Naive thymus-derived CD4-positive, alpha-beta T cell (primary cell): ENCODE data around the gene HM13. TPM values are rescaled to one million over a fixed set of nuclear protein-coding genes. Genes with fewer than 3 reads are reported as not detected.

Experiments used
- ATAC-seq: fragments of 150-1000 bp; cut with Tn5 transposase; 2 replicates; pipeline ENCODE4 v1.10.0; 2021; ENCODE audit warnings: mild to moderate bottlenecking, moderate library complexity
- CTCF ChIA-PET: fragments of 350-600 bp; sonication (Branson Sonifier 250); formaldehyde crosslinking; loops from one replicate; lab custom pipeline; 2021; ENCODE audit warnings: antibody characterized with exemption; lab: Charles Lee
- POLR2A ChIA-PET: fragments of 350-600 bp; sonication (Branson Sonifier 250); formaldehyde crosslinking; loops from one replicate; lab custom pipeline; 2021; ENCODE audit warnings: antibody characterized with exemption, inconsistent platforms; lab: Charles Lee
- DNase-seq, 9 donors: peaks; one replicate each; pipeline versions ENCODE4 v3.0.0 to v3.0.0-alpha.2; 2020 to 2022; ENCODE audit warnings: mixed read lengths in 1 of 9
- H3K27ac ChIP-seq: one replicate; pipeline ENCODE4 v1.7.0; 2013; ENCODE audit warnings: mild to moderate bottlenecking, low read depth, low read length, moderate library complexity
- H3K27me3 ChIP-seq, 2 donors: one replicate each; pipeline ENCODE4 v1.7.0; 2013; ENCODE audit warnings: low read length in 2 of 2, mild to moderate bottlenecking in 2 of 2, moderate library complexity in 2 of 2; ENCODE audit not compliant: control insufficient read depth in 2 of 2, insufficient read depth in 2 of 2
- H3K36me3 ChIP-seq, 3 experiments: 1 replicate in 2 of 3; 2 replicates in 1 of 3; pipeline ENCODE4 v1.7.0; 2013; ENCODE audit warnings: low read length in 3 of 3, mild to moderate bottlenecking in 3 of 3, moderate library complexity in 1 of 3; ENCODE audit not compliant: insufficient read depth in 3 of 3, control insufficient read depth in 2 of 3
- H3K4me1 ChIP-seq, 2 donors: one replicate each; pipeline ENCODE4 v1.7.0; 2013; ENCODE audit warnings: low read length in 2 of 2, mild to moderate bottlenecking in 2 of 2, moderate library complexity in 1 of 2; ENCODE audit not compliant: control insufficient read depth in 2 of 2, insufficient read depth in 2 of 2
- H3K4me3 ChIP-seq: 2 replicates; pipeline ENCODE4 v1.7.0; 2013; ENCODE audit warnings: mild to moderate bottlenecking, low read length
- H3K9me3 ChIP-seq, 3 experiments: 1 replicate in 2 of 3; 2 replicates in 1 of 3; pipeline ENCODE4 v1.7.0; 2013; ENCODE audit warnings: low read length in 3 of 3; ENCODE audit not compliant: control insufficient read depth in 2 of 3
- H3K27ac Mint-ChIP-seq, 9 donors: one replicate each; pipeline ENCODE4 v1.8.0; 2020 to 2022; ENCODE audit warnings: mixed read lengths in 9 of 9, mild to moderate bottlenecking in 8 of 9, moderate library complexity in 5 of 9, inconsistent platforms in 2 of 9
- H3K27me3 Mint-ChIP-seq, 5 donors: one replicate each; pipeline ENCODE4 v1.8.0; 2021 to 2022; ENCODE audit warnings: mixed read lengths in 5 of 5, mild to moderate bottlenecking in 1 of 5
- H3K36me3 Mint-ChIP-seq, 5 donors: one replicate each; pipeline ENCODE4 v1.8.0; 2020 to 2022; ENCODE audit warnings: mixed read lengths in 5 of 5, mild to moderate bottlenecking in 3 of 5, inconsistent platforms in 1 of 5
- H3K4me1 Mint-ChIP-seq, 7 donors: one replicate each; pipeline ENCODE4 v1.8.0; 2020 to 2022; ENCODE audit warnings: mixed read lengths in 7 of 7, mild to moderate bottlenecking in 3 of 7, inconsistent platforms in 1 of 7
- H3K4me3 Mint-ChIP-seq, 10 donors: one replicate each; pipeline ENCODE4 v1.8.0; 2020 to 2022; ENCODE audit warnings: mild to moderate bottlenecking in 10 of 10, mixed read lengths in 10 of 10, moderate library complexity in 6 of 10, inconsistent platforms in 2 of 10
- H3K9me3 Mint-ChIP-seq, 11 donors: one replicate each; pipeline ENCODE4 v1.8.0; 2020 to 2022; ENCODE audit warnings: mixed read lengths in 11 of 11, mild to moderate bottlenecking in 4 of 11, inconsistent platforms in 1 of 11, moderate library complexity in 1 of 11
- intact Hi-C, 2 donors: fragments of 100-400 bp; cut with micrococcal nuclease; formaldehyde crosslinking; loops; one replicate each; pipeline ENCODE4 v1.15.1; 2023
- polyA plus RNA-seq, 2 donors: library from polyadenylated mRNA; unstranded; fragments of 300-500 nt; fragmentation: Illumina TruSeq; gene quantifications; one replicate each; pipeline ENCODE4 v1.2.3, GENCODE V29; 2021
- total RNA-seq, 6 experiments: library from RNA in 5 of 6; stranded (reverse) in 5 of 6; gene quantifications; 1 replicate in 5 of 6; 2 replicates in 1 of 6; pipeline ENCODE4 v1.2.3 and lab custom pipeline; 2021 to 2026

HM13 gene
- total and polyA plus RNA-seq, 7 experiments from 2014 or later, result 102 to 197 (median 133) TPM

DNA sequence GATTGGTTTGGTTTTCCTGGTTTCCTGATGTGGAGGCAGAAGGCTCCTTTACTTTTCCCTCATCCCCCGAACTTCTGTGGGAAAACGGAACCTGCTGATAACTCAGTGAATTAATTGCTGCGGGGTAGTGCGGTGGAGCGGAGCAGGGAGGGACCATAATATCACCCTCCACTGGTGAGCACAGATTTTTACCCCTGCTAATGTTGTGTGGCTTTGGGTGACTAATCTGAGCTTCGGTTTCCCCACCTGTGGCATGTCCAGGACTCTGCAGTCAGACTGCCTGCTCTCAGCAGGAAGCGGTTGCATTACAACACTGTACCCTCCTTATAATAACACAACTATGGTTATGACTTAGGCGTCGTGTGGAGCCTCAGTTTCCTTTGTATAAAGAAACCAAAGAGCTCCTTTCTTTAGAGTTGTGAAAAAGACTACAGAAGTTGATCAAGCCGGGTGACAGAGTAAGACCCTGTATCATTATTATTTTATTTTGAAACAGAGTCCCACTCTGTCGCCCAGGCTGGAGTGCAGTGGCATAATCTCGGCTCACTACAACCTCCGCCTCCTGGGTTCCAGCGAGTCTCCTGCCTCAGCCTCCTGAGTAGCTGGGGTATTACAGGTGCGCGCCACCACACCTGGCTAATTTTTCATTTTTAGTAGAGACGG is 88.7 kb downstream of the HM13 start:
- Histone ChIP-seq H3K36me3 (no peaks in the 10 kb centered on the region), H3K27ac (no peak overlapping the region), H3K9me3 (no peaks in the 10 kb centered on the region), H3K27me3 (peaks cover 0 to 11% of the 10 kb centered on the region in 2 donors), H3K4me3 (no peak overlapping the region), H3K4me1 (peaks cover 5 to 27% of the 10 kb centered on the region in 2 donors)
- peaks cover 24 to 45% (median 29%) of the 10 kb centered on the region in 5 donors for H3K27me3 Mint-ChIP-seq
- H3K27ac Mint-ChIP-seq, result no peak overlapping the region
- H3K4me1 Mint-ChIP-seq, result peaks cover 7 to 29% (median 17%) of the 10 kb centered on the region in 7 donors
- CTCF ChIA-PET, result interaction anchor here (1.2 to 13.1 kb wide), 3 partner anchors 10 to 40 kb away, joined by 3 to 568 read pairs (median 3); no protein-coding TSS in a partner anchor
- DNase-seq, result no peak
- POLR2A ChIA-PET, result interaction anchor here (1.7 kb wide), 1 partner anchor 29 kb away, joined by 5 read pairs; no protein-coding TSS in a partner anchor
- no peaks in the 10 kb centered on the region for H3K36me3 Mint-ChIP-seq
- intact Hi-C loops, result no loop called here
- peak overlapping the region in 6 of 10 donors; percentile 19 to 66 (median 43) for H3K4me3 Mint-ChIP-seq
- H3K9me3 Mint-ChIP-seq, result no peaks in the 10 kb centered on the region
- peak; percentile 12 for ATAC-seq

DNA sequence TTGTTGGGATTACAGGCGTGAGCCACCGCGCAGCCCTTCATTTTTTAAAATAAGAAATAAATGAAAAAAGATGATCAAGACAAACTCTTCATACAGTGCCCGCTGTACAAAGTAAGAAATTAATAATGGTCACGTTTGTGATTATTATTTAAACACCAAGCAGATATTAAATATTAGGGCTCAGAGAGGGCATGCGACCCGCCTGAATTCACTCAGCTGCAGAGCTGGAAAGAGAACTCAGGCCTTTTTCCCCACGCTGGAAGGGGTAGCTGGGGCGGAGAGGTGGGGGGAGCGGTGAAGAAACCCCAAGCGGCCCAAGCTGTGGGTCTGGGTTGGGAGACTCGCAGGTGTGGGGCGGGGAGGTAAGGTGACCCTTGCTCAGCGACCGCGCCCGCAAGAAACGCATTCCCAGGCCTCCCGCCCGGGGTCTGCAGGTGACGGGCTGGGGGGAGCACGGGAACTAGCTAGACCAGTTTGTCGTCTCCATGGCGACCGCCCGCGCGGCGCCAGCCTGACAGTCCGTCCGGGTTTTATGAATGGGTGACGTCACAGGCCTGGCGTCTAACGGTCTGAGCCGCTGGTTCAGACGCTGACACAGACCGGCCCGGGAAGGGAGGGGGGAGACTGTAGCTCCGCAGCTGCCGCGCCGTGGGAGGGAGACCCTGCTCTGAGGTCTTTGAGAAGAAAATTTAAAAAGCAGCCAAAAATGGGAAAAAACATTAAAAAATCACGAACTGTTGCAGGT is 89.8 kb downstream of the HM13 start:
- H3K4me3 ChIP-seq, result peak overlapping the region; percentile 97
- ATAC-seq, result peak; percentile 68
- no peaks in the 10 kb centered on the region for H3K9me3 ChIP-seq
- peaks cover 5 to 27% of the 10 kb centered on the region in 2 donors for H3K4me1 ChIP-seq
- peaks cover 7 to 29% (median 17%) of the 10 kb centered on the region in 7 donors for H3K4me1 Mint-ChIP-seq
- H3K27ac ChIP-seq, result peak overlapping the region; percentile 36
- no peaks in the 10 kb centered on the region for H3K36me3 Mint-ChIP-seq
- H3K27me3 ChIP-seq, result peaks cover 0 to 11% of the 10 kb centered on the region in 2 donors
- DNase-seq, result peak; percentile 24 to 82 (median 45)
- POLR2A ChIA-PET, result interaction anchor here (0.9 to 2.7 kb wide), 4 partner anchors 30 to 44 kb away, joined by 4 to 23 read pairs (median 6); no protein-coding TSS in a partner anchor
- H3K9me3 Mint-ChIP-seq, result no peaks in the 10 kb centered on the region
- CTCF ChIA-PET, result interaction anchor here (1.3 to 13.1 kb wide), 2 partner anchors 17 to 41 kb away, joined by 3 to 568 read pairs; no protein-coding TSS in a partner anchor
- H3K36me3 ChIP-seq, result no peaks in the 10 kb centered on the region
- intact Hi-C loops, result loop anchor here (2.0 kb wide), 1 partner anchor 89 kb away; the partner anchor contains the start of gene HM13 (in 2 of the 2)
- H3K27me3 Mint-ChIP-seq, result peaks cover 24 to 54% (median 33%) of the 10 kb centered on the region in 5 donors
- peak overlapping the region in 3 of 9 donors; percentile 30 to 88 (median 71) for H3K27ac Mint-ChIP-seq
- peak overlapping the region; percentile 85 to 97 (median 96) for H3K4me3 Mint-ChIP-seq

DNA sequence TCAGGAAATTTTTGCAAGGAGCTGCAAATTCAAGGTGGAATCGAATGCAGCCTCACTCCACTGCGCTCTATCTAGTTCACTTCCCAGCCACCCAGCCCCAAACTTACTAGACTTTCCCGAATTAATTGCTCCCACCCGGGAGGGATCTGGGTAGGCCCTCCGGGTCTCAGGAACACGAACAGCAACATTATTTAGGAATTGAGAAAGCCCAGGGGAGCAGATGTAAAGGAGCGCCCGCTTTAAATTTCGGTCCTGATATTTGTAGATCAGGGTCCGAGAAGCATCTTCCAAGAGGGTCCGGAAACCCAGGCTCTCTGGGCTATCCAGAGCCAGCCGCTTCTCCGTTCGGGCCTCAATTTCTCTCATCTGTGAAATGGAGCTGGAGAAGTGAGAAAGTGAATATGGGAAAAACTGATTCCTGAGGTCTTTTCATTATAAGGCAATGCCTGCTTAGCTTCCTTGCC is 90.4 kb downstream of the HM13 start:
- Mint-ChIP-seq H3K4me1 (peaks cover 7 to 29% (median 17%) of the 10 kb centered on the region in 7 donors), H3K4me3 (peak overlapping the region; percentile 85 to 97 (median 96)), H3K36me3 (no peaks in the 10 kb centered on the region), H3K27ac (peak overlapping the region in 4 of 9 donors; percentile 67 to 88 (median 81)), H3K27me3 (peaks cover 24 to 59% (median 33%) of the 10 kb centered on the region in 5 donors), H3K9me3 (no peaks in the 10 kb centered on the region)
- peaks cover 0 to 11% of the 10 kb centered on the region in 2 donors for H3K27me3 ChIP-seq
- peaks cover 5 to 27% of the 10 kb centered on the region in 2 donors for H3K4me1 ChIP-seq
- POLR2A ChIA-PET, result interaction anchor here (0.9 to 2.7 kb wide), 4 partner anchors 31 to 45 kb away, joined by 4 to 23 read pairs (median 6); no protein-coding TSS in a partner anchor
- H3K27ac ChIP-seq, result peak overlapping the region; percentile 42
- ATAC-seq (no peak), DNase-seq (peak in 1 of 9 donors; percentile 8)
- peak overlapping the region; percentile 97 for H3K4me3 ChIP-seq
- H3K36me3 ChIP-seq, result no peaks in the 10 kb centered on the region
- intact Hi-C loops, result loop anchor here (1.0 to 2.0 kb wide), 4 partner anchors 9 to 119 kb away; partner anchors contain the start of gene HM13 (in 2 of the 2)
- CTCF ChIA-PET, result interaction anchor here (0.6 to 13.1 kb wide), 4 partner anchors 8 to 77 kb away, joined by 3 to 568 read pairs (median 3); no protein-coding TSS in a partner anchor
- H3K9me3 ChIP-seq, result no peaks in the 10 kb centered on the region

DNA sequence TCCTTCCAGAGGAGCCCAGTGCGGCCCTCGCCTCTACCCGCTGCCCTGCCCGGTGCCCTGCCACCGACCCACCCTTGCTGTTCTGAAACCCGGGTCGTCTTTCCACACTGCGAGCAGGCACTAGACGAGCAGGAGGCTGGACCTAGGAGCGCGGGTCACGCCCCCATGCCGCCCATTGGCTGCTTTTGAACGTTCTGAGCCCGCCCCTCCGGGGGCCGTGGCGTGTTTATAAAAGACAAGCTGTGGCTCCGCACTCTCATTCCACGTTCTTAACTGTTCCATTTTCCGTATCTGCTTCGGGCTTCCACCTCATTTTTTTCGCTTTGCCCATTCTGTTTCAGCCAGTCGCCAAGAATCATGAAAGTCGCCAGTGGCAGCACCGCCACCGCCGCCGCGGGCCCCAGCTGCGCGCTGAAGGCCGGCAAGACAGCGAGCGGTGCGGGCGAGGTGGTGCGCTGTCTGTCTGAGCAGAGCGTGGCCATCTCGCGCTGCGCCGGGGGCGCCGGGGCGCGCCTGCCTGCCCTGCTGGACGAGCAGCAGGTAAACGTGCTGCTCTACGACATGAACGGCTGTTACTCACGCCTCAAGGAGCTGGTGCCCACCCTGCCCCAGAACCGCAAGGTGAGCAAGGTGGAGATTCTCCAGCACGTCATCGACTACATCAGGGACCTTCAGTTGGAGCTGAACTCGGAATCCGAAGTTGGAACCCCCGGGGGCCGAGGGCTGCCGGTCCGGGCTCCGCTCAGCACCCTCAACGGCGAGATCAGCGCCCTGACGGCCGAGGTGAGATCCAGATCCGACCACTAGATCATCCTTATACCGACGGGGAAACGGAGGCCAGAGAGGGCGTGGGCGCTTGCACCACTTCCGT is 91.0 kb downstream of the HM13 start, which contains the start of gene ID1:
TSS of gene ID1 (plus strand) at position 259 of the 871 bp plus-strand sequence. CDS start at position 358, 99 bp downstream.
- H3K9me3 Mint-ChIP-seq, result no peaks in the 10 kb centered on the region

More for the DNA sequence above, 91.0 kb downstream of the HM13 start, which contains the start of gene ID1:
- Mint-ChIP-seq H3K4me3 (peak within 1 kb of the TSS; percentile 85 to 97 (median 96)), H3K4me1 (peaks cover 7 to 29% (median 17%) of the 10 kb centered on the region in 7 donors), H3K27me3 (peaks cover 24 to 62% (median 33%) of the 10 kb centered on the region in 5 donors), H3K27ac (peak within 1 kb of the TSS in 8 of 9 donors; percentile 30 to 88 (median 71)), H3K36me3 (no peaks in the 10 kb centered on the region)
- DNase-seq (peak; percentile 76 to 88 (median 86)), ATAC-seq (peak; percentile 95)
- intact Hi-C loops, result loop anchor here (1.0 to 2.0 kb wide), 4 partner anchors 8 to 118 kb away; partner anchors contain the start of gene HM13 (in 2 of the 2)
- ChIA-PET POLR2A (interaction anchor here (0.9 to 2.7 kb wide), 4 partner anchors 32 to 45 kb away, joined by 4 to 23 read pairs (median 6); no protein-coding TSS in a partner anchor), CTCF (interaction anchor here (0.6 to 13.1 kb wide), 3 partner anchors 7 to 78 kb away, joined by 3 to 568 read pairs (median 3); no protein-coding TSS in a partner anchor)
- Histone ChIP-seq H3K27ac (peak within 1 kb of the TSS; percentile 42), H3K9me3 (no peaks in the 10 kb centered on the region), H3K4me3 (peak within 1 kb of the TSS; percentile 97), H3K4me1 (peaks cover 5 to 27% of the 10 kb centered on the region in 2 donors), H3K27me3 (peaks cover 0 to 11% of the 10 kb centered on the region in 2 donors), H3K36me3 (no peaks in the 10 kb centered on the region)
